Choroid plexus epithelial cell (primary cell): ENCODE measurements around the gene SCD5.

Source experiments
- DNase-seq: peaks from one replicate; pipeline ENCODE4 v3.0.0-alpha.2; 2010; ENCODE audit warnings: low read depth
- H3K4me3 ChIP-seq: 2 replicates; pipeline ENCODE4 v1.5.1; 2011; ENCODE audit warnings: low read depth, mild to moderate bottlenecking, control low read depth, low read length, moderate library complexity
- CTCF ChIP-seq: conservative IDR thresholded peaks from 2 replicates; pipeline ENCODE4 v1.5.1; 2011; ENCODE audit warnings: low read depth, mild to moderate bottlenecking, control low read depth, inconsistent platforms, low read length, moderate library complexity

Gene SCD5

DNA sequence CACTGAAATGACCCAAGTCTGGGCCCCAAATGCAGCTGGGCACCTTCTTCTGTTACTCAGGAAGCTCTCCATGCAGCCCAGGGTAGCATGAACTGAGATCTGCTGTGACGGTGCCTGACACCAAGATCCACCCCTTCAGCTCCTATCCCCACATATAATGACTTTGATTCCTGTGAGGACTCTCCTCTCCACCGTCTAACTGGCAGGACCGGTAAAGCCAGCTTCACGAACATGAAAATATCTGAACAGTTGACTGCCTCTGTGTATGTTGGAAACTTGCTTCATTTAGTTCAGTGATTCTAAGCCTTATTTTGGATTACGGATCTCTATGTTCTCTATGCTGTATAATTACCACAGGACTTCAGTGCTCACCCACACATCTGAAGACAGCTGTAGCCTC is 121.3 kb downstream of the SCD5 start:
- DNase-seq, result no peak
- H3K4me3 ChIP-seq, result no peak overlapping the region
- TF ChIP-seq CTCF, result no peak

GRCh38 chr4:82667761-82668480 is 130.7 kb downstream of the SCD5 start:
- no peak for DNase-seq
- no peak for TF ChIP-seq CTCF
- no peak overlapping the region for H3K4me3 ChIP-seq

DNA sequence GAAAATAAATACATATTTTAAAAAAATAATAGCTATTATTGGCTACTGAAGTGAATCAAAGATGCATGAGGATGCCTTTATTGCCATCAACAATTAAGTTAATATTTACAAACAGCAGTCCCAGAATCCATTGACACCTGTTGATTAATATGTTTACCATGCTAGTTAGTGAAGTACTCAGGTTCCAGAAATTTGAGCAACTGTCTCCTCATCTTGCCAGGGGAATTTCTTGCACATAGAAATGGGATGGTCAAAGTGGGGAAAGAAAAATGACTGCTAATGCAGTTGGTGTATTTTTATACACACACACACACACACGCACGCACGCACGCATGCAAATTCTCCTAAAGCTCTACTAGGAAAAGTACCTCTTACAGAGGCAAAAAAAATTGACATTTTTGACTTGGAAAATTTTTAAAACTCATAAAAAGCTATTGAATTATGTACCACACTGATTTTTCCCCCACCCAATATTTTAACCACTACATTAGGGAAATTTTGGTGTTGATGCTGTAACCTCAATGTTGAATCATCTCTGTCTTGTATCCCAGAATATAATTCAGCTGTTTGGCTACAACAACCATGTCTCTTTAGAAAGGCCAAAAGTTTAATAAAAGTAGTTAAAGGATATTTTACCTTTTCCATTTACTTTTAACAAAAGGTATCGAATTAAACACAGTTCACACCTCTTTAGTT is 131.5 kb downstream of the SCD5 start:
- no peak overlapping the region for H3K4me3 ChIP-seq
- no peak for DNase-seq
- no peak for TF ChIP-seq CTCF

DNA sequence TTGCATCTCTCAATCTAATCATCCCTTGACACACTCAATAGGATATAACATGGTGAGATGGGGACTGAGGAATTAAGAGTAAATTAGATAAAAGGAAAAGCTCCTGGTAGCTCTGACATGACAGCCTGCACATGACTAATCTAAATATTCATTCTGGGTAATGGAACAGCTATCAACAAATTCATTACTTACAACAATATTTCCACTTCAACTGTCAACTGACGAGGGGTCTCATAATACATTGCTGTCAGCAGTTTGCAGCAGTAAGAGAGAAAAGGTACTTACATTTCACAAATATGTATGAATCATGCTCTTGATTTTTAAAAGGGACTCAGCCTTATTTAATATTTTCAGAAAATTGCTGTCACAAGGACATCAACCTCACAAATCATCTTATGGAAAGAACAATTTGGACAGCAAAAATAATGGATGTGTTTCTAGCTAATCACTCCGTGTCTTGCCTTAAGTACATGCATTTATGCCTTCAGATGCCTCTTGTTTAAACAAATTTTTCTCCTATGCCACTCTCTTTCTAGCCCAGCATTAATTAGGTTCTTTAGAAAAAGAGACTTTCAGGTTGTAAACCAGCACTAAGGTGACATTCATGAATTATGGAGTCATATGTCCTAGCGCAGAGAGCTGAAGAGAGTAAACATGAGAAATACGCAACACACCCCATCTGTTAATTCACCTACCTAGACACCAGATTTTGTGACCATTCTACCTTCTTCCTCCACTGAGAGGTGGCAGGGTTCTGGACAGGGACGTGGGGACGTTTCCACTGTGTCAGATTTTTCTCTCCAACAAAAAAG is 137.2 kb downstream of the SCD5 start:
- DNase-seq, result no peak
- no peak overlapping the region for H3K4me3 ChIP-seq
- no peak for TF ChIP-seq CTCF

GRCh38 chr4:82652062-82652461 is 146.5 kb downstream of the SCD5 start:
- DNase-seq, result peak; percentile 19
- TF ChIP-seq CTCF, result no peak
- H3K4me3 ChIP-seq, result no peak overlapping the region

DNA sequence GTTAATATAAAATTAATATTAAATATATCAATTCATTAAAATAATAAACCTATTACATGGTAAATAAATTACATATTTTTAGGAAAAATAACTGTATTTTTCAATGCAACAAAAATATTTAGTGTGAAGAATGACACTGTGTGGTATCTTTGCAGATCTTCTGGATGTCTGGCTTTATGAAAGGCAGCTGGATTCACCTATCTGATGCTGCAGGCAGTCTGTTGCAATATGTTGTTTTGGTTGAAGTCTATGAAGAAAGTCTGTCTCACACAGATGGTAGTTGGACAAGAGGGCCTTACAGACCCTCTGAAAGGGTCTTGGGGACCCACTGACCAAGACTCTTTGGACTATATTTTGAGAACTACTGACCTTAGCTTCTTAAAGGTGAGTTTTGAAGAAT is 147.7 kb downstream of the SCD5 start:
- H3K4me3 ChIP-seq, result no peak overlapping the region
- no peak for DNase-seq
- no peak for TF ChIP-seq CTCF
